Measurements from ENCODE around the gene GPR18.

GPR18 gene, protein sequence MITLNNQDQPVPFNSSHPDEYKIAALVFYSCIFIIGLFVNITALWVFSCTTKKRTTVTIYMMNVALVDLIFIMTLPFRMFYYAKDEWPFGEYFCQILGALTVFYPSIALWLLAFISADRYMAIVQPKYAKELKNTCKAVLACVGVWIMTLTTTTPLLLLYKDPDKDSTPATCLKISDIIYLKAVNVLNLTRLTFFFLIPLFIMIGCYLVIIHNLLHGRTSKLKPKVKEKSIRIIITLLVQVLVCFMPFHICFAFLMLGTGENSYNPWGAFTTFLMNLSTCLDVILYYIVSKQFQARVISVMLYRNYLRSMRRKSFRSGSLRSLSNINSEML

DNA sequence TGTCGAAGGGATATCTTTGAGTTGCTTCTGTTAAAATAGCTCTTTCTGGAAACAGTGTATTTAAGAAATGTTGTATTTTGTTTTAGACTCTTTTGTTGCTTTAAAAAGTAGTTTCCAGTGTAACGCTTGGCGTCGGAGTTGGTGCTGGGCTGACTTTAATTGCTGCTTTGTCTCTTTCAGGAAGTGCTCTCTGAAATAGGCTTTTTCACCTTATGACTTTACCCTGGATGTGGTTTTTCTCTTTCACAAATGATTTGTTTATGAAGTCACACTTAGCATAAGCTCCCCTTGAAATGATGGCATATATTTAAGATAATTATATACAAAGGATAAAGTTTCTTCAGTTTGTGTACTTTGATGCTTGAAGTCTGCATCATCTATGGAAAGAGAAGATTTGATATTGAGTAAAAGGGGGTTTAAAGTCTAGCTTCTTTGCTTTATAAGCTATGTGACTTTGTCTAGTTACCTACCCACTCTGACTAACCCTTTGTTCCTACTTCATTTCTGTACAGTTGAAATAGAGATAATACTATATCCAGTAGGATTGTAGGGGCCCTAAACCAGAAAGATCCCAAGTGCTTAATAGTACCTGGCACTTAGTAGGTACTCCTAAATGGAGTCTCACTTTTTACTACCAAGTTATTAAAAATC, at the start of gene GPR18:
Gene GPR18 (minus strand): TSS at position 170 of the 651 bp plus-strand sequence. CDS start 2,507 bp downstream, outside the sequence.
- Histone ChIP-seq H3K9ac (ENCODE audit: insufficient read length) (no peak within 1 kb of the TSS), H3K4me3 (no peak within 1 kb of the TSS), H3K36me3 (ENCODE audit: insufficient read depth, low read length) (peaks cover 14% of the 10 kb centered on the region)

DNA sequence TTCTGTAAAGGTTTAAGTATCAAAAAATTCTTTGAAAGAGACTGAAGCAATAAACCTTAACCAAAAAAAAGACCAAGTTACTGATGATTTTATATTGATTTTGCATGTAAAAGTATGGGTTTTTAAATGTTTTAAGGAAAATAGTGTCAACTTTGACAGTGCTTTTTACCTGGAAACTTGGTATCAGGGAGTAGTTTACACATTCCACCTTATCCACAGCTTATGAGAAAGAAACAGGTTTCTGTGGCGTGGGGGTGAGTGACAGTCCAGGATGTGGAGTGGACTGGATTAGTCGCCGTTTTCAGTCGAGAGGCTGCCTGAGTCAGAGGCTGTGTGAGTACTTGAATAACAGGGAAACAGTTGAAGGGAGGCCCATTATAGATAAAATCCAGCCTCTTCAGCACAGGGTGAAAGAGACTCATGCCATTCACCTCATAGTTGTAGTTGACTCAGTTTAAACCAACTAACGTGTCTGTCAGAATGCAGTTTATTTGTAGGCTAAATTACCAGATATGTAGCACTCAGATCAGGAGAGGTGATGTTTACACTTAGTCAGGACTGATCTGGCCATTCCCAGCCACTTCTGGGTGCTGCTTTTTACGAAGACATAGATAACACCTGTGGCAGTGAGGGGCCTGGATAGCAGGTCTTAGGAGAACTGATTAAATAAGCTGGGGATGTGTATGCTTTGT, 49.6 kb upstream of the GPR18 start:
- no peak for DNase-seq (ENCODE audit: low read depth, low spot score)
- H3K4me3 ChIP-seq, result no peak overlapping the region
- TF ChIP-seq POLR2AphosphoS5 (IDR thresholded peaks at IDR 0.05; ENCODE audit: borderline replicate concordance, low read depth, low read length), result no peak
- TF ChIP-seq EZH2 (IDR thresholded peaks at IDR 0.05), result no peak
- no peak for TF ChIP-seq FOXP2 (optimal IDR thresholded peaks at IDR 0.05; ENCODE audit: control extremely low read depth, extremely low read length, insufficient read depth)
- H3K27ac ChIP-seq, result no peak overlapping the region
- no peaks in the 10 kb centered on the region for H3K36me3 ChIP-seq (ENCODE audit: insufficient read depth, low read length)
- no peaks in the 10 kb centered on the region for H3K9me3 ChIP-seq (ENCODE audit: low read depth, low read length)
- H3K9ac ChIP-seq (ENCODE audit: insufficient read length), result no peak overlapping the region

More for the DNA sequence above, at the start of gene GPR18:
- TF ChIP-seq FOXP2 (optimal IDR thresholded peaks at IDR 0.05; ENCODE audit: control extremely low read depth, extremely low read length, insufficient read depth) (no peak), POLR2AphosphoS5 (IDR thresholded peaks at IDR 0.05; ENCODE audit: borderline replicate concordance, low read depth, low read length) (no peak), EZH2 (IDR thresholded peaks at IDR 0.05) (no peak)
- no peak for DNase-seq (ENCODE audit: low read depth, low spot score)
- no peak within 1 kb of the TSS for H3K27ac ChIP-seq
- H3K9me3 ChIP-seq (ENCODE audit: low read depth, low read length), result no peaks in the 10 kb centered on the region

DNA sequence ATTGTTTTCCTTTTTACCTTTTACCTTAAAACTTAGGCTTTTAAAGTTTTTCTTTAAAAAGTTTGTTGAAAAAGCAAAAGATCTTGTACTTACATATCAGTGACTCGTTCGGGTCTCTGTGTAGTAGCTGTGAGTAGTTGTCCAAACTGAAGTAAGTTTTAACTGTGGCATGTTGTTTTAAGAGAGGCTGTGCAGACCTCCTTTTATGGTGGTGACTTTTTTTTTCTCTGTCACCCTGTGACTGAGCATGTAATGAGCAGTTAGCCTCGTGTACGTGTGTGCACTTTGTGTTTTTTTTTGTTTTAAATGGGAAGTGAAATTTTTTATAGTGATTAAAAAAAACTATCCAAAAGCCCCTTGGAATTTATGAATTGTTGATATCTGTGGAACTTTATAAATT, 49.1 kb upstream of the GPR18 start, which contains the start of gene GPR183:
Gene GPR183 (minus strand): TSS at position 153 of the 400 bp plus-strand sequence. CDS start 11,254 bp downstream, outside the sequence.
- H3K9ac ChIP-seq (ENCODE audit: insufficient read length), result no peak within 1 kb of the TSS
- no peak for DNase-seq (ENCODE audit: low read depth, low spot score)
- no peak within 1 kb of the TSS for H3K27ac ChIP-seq
- TF ChIP-seq EZH2 (IDR thresholded peaks at IDR 0.05) (no peak), FOXP2 (optimal IDR thresholded peaks at IDR 0.05; ENCODE audit: control extremely low read depth, extremely low read length, insufficient read depth) (no peak), POLR2AphosphoS5 (IDR thresholded peaks at IDR 0.05; ENCODE audit: borderline replicate concordance, low read depth, low read length) (no peak)
- H3K4me3 ChIP-seq, result no peak within 1 kb of the TSS
- H3K36me3 ChIP-seq (ENCODE audit: insufficient read depth, low read length), result no peaks in the 10 kb centered on the region
- H3K9me3 ChIP-seq (ENCODE audit: low read depth, low read length), result no peaks in the 10 kb centered on the region

DNA sequence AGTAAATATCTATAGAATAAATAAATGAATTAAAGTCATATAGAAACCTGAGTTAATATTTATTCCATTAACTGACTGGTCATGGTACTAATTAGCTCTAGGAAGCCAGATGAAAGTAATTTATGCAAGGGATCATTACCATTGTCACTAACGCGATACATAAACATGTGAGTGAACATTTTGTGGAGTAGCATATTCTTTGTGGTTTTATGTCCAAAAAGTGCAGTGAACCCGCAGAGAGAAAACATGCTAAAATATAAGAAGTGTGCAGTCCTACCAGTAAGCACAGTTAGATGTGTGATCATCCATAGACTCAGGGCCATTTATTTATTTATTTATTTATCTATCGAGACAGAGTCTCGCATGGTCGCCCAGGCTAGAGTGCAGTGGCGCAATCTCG, 47.4 kb upstream of the GPR18 start:
- no peaks in the 10 kb centered on the region for H3K36me3 ChIP-seq (ENCODE audit: insufficient read depth, low read length)
- H3K9me3 ChIP-seq (ENCODE audit: low read depth, low read length), result no peaks in the 10 kb centered on the region
- DNase-seq (ENCODE audit: low read depth, low spot score), result no peak
- H3K27ac ChIP-seq, result no peak overlapping the region
- no peak overlapping the region for H3K9ac ChIP-seq (ENCODE audit: insufficient read length)
- TF ChIP-seq EZH2 (IDR thresholded peaks at IDR 0.05), result no peak
- no peak for TF ChIP-seq FOXP2 (optimal IDR thresholded peaks at IDR 0.05; ENCODE audit: control extremely low read depth, extremely low read length, insufficient read depth)
- TF ChIP-seq POLR2AphosphoS5 (IDR thresholded peaks at IDR 0.05; ENCODE audit: borderline replicate concordance, low read depth, low read length), result no peak
- H3K4me3 ChIP-seq, result no peak overlapping the region

DNA sequence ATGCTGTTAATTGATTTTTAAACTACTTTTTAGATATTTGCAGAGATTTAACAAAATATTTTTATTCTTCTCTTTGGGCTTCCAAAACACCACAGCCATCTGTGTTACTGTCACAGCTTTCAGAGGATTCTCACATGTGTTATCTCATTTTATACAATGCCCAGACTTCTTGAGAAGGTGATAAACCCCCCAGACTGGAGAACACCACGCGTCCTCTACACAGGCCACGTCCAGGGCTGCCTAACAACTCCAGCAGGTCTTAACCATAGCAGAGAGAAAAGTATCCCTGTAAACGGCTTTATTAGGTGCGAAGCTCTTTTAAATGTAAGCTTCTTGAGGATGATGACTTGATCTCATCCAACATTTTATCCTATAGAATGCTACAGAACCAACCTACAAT, 47.0 kb upstream of the GPR18 start:
- H3K4me3 ChIP-seq, result no peak overlapping the region
- DNase-seq (ENCODE audit: low read depth, low spot score), result no peak
- H3K9ac ChIP-seq (ENCODE audit: insufficient read length), result no peak overlapping the region
- H3K36me3 ChIP-seq (ENCODE audit: insufficient read depth, low read length), result no peaks in the 10 kb centered on the region
- no peak overlapping the region for H3K27ac ChIP-seq
- no peaks in the 10 kb centered on the region for H3K9me3 ChIP-seq (ENCODE audit: low read depth, low read length)
- TF ChIP-seq FOXP2 (optimal IDR thresholded peaks at IDR 0.05; ENCODE audit: control extremely low read depth, extremely low read length, insufficient read depth), result no peak
- no peak for TF ChIP-seq EZH2 (IDR thresholded peaks at IDR 0.05)
- TF ChIP-seq POLR2AphosphoS5 (IDR thresholded peaks at IDR 0.05; ENCODE audit: borderline replicate concordance, low read depth, low read length), result no peak

DNA sequence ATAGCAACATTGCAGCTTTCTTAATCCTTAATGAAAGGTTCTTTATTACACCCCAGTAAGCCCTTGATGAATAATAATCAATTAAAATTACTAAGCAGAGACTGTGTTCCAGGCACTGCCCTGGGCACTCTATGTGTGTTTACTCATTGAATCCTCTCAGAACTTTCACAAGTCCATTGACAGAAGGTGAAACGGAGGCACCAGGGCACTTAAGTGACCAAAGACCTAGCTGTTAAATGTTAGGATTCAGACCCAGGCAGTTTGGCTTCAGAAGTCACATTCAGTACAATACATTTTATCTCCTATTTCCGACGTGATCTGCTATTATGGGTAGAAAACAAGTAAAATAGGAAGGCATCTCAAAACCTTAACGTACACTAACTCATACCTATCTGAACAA, 46.4 kb upstream of the GPR18 start:
- no peaks in the 10 kb centered on the region for H3K9me3 ChIP-seq (ENCODE audit: low read depth, low read length)
- no peak overlapping the region for H3K4me3 ChIP-seq
- H3K36me3 ChIP-seq (ENCODE audit: insufficient read depth, low read length), result no peaks in the 10 kb centered on the region
- DNase-seq (ENCODE audit: low read depth, low spot score), result no peak
- H3K9ac ChIP-seq (ENCODE audit: insufficient read length), result no peak overlapping the region
- no peak overlapping the region for H3K27ac ChIP-seq
- TF ChIP-seq POLR2AphosphoS5 (IDR thresholded peaks at IDR 0.05; ENCODE audit: borderline replicate concordance, low read depth, low read length) (no peak), EZH2 (IDR thresholded peaks at IDR 0.05) (no peak), FOXP2 (optimal IDR thresholded peaks at IDR 0.05; ENCODE audit: control extremely low read depth, extremely low read length, insufficient read depth) (no peak)

DNA sequence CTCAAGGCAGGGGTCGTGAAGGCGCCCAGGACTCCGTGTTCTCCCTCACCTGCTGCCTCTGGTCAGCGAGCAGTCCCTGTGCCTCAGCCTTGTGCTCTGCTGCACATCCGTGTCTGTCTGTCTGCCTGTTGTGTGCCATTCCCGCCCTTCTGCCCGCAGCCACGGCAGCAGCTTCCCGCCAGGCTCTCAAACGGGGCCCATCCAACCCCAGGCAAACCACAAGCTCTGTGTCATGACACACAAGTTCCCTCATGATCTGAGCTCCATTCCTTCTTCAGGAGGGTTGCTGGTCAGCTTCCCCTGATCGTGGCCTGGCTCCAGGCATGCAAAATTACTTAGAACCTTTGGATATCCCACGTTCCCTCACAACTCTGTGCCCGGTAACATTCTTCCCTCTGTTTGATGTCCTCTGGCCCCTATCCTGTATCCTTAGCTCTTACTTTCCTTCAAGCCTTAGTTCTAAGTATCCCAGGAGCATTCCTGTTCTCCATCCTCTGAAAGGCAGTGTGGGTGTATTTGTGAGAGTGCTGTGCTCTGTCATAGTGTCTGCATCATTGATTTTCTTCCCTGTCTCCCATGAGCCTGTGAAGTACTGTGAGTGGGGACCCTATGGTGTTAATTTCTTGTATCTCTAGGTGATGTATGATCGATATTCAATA, 45.8 kb upstream of the GPR18 start:
- H3K9ac ChIP-seq (ENCODE audit: insufficient read length), result no peak overlapping the region
- no peaks in the 10 kb centered on the region for H3K36me3 ChIP-seq (ENCODE audit: insufficient read depth, low read length)
- H3K4me3 ChIP-seq, result no peak overlapping the region
- no peak overlapping the region for H3K27ac ChIP-seq
- H3K9me3 ChIP-seq (ENCODE audit: low read depth, low read length), result no peaks in the 10 kb centered on the region
- no peak for TF ChIP-seq POLR2AphosphoS5 (IDR thresholded peaks at IDR 0.05; ENCODE audit: borderline replicate concordance, low read depth, low read length)
- TF ChIP-seq EZH2 (IDR thresholded peaks at IDR 0.05), result no peak
- TF ChIP-seq FOXP2 (optimal IDR thresholded peaks at IDR 0.05; ENCODE audit: control extremely low read depth, extremely low read length, insufficient read depth), result no peak
- DNase-seq (ENCODE audit: low read depth, low spot score), result no peak

Data from SK-N-MC (cell line).